H1 (cell line): ENCODE measurements around the gene SIGLEC12. TPM values are rescaled to one million over a fixed set of nuclear protein-coding genes. Genes with fewer than 3 reads are reported as not detected.

ENCODE experiments used
- CBX5 ChIP-seq: fragments of 300-800, 300-1000 bp; sonication (generic); IDR thresholded peaks from 2 replicates; pipeline ENCODE4 v1.7.1; 2016; ENCODE audit warnings: antibody characterized with exemption, low read length, low read depth
- CBX8 ChIP-seq: fragments of 300-800, 300-1000 bp; sonication (generic); IDR thresholded peaks from 2 replicates; pipeline ENCODE4 v1.7.1; 2016; ENCODE audit warnings: low read depth, low read length, borderline replicate concordance
- CEBPB ChIP-seq: IDR thresholded peaks from 2 replicates; pipeline ENCODE4 v1.6.1; 2012; ENCODE audit warnings: low read depth, low read length
- EP300 ChIP-seq, 2 experiments: IDR thresholded peaks; 1 replicate in 1 of 2; 2 replicates in 1 of 2; pipeline ENCODE4 v1.6.1; 2011 to 2012; ENCODE audit warnings: low read depth in 2 of 2, low read length in 2 of 2, mild to moderate bottlenecking in 2 of 2, borderline replicate concordance in 1 of 2, inconsistent platforms in 1 of 2, moderate library complexity in 1 of 2
- POU5F1 ChIP-seq: IDR thresholded peaks from 2 replicates; pipeline ENCODE4 v1.6.1; 2011; ENCODE audit warnings: low read depth, mild to moderate bottlenecking, low read length, moderate library complexity
- RXRA ChIP-seq: IDR thresholded peaks from 2 replicates; pipeline ENCODE4 v1.6.1; 2011; ENCODE audit warnings: low read depth, mild to moderate bottlenecking, low read length, moderate library complexity; ENCODE audit not compliant: insufficient read depth
- TEAD4 ChIP-seq: IDR thresholded peaks from 2 replicates; pipeline ENCODE4 v1.6.1; 2012; ENCODE audit warnings: low read depth, low read length, inconsistent platforms, mixed read lengths
- polyA plus RNA-seq, 7 experiments: library from polyadenylated mRNA; depleted of rRNA in 3 of 7; stranded (reverse) in 5 of 7; unstranded in 2 of 7; fragments of >200 nt in 5 of 7; fragments of 200-250 nt in 2 of 7; gene quantifications; 1 replicate in 5 of 7; 2 replicates in 1 of 7; 4 replicates in 1 of 7; pipeline versions ENCODE4 v1.2.1 to v1.2.3, GENCODE V29; 2011 to 2013; ENCODE audit warnings: missing spikeins in 2 of 7, mixed read lengths in 2 of 7
- total RNA-seq: library from RNA; stranded (reverse); fragmentation: NEBNext Ultra II Directional; extraction: Animal tissue kit (Norgen Biotek cat#: 25700); gene quantifications from 2 replicates; pipeline ENCODE4 v1.2.1, GENCODE V29; 2021

Gene SIGLEC12
- total and polyA plus RNA-seq, 2 of the 8 experiments (the other 6 are each of a cell fraction or from before 2014, with no cell fraction given), result not detected

GRCh38 chr19:51448411-51449016, 53.1 kb downstream of the SIGLEC12 start (continued):
- TF ChIP-seq POU5F1, result no peak
- TF ChIP-seq EP300 (IDR thresholded peaks at IDR 0.05; ENCODE audit: borderline replicate concordance in 1 of 2, low read depth in 2 of 2, low read length in 2 of 2), result no peak
- TF ChIP-seq RXRA, result no peak
- no peak for TF ChIP-seq TEAD4
- no peak for TF ChIP-seq CBX8
- TF ChIP-seq CBX5, result no peak
- no peak for TF ChIP-seq CEBPB
- TF ChIP-seq, all 59 proteins: peak for 0
